HG02885 (cell line): ENCODE results near the gene MYLK2.

Experiments used
- ATAC-seq: cut with Tn5 transposase; IDR thresholded peaks from one replicate; pipeline ENCODE4 v1.9.1; 2021; ENCODE audit warnings: mild to moderate bottlenecking; ENCODE audit not compliant: unreplicated experiment, poor library complexity

Gene MYLK2

DNA sequence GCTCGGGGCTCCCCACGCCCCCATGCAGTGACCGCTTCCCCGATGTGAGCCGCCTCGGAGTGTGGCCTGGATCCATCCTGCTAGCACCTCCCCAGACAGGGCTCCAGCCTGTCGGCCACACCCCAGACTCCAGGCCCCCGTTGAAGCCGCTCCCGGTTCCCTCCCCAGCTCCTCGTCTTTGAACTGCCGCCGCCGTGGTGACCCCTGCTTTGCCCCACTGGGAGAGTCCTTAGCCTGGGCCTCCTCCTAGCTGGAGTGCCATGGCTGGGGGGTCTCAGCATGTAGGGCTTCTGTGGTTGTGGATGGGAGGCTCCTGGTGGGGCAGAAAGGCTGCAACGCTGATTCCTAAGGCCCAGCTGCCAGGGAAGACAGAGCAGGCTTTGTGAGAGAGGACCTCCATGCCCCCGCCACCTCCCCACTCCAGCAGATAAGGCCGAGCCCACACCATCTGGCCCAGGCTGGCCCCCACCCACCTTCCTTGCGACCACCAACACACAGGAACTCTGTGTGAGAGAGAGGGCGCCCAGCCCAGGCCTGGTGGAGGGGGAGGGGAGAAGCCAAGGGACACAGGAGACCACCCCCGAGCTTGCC is 14.9 kb downstream of the MYLK2 start:
- no peak for ATAC-seq

GRCh38 chr20:31835554-31835953 is 16.4 kb downstream of the MYLK2 start:
- ATAC-seq, result no peak

DNA sequence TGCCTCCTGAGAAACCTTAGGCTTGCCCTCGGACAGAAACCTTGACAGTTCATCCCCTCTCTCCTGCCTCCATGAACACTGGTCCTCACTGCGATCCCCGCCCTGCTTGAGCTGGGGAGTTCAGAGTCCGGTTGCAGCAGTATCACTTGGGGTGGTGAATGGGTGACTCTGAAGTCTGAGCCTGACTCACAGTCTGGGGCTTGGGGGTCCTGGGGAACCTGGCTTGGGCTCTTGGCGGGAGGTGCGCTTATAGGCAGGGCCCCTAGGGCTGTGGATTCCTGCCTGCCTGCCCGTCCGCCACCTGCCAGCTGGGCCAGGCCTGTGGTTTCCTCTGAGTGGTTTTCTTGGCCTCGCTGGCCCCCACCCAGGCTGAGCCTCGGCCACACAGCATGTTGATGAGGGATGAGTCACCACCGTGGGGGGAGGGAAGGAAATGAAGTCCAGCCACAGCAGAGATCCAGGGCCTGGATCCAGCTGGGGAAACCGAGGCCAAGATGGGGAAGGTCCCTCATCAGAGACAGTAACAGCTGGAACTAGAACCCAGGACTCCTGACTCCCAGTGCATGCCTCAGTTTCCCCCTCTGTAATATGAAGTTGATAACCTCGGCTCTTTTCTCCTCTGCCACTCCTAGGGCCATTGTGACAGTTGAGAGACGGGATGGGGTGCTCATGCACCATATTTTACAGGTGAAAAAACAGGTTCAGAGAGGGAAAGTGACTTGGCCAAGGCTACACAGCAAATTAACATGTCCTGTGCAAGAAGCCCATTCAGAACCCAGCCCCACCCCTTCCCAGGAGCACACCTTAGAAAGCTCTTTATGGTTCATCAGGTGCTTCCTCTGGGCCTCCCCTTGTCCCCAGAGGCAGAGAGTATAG is 17.1 kb downstream of the MYLK2 start:
- peak; percentile 66 for ATAC-seq

DNA sequence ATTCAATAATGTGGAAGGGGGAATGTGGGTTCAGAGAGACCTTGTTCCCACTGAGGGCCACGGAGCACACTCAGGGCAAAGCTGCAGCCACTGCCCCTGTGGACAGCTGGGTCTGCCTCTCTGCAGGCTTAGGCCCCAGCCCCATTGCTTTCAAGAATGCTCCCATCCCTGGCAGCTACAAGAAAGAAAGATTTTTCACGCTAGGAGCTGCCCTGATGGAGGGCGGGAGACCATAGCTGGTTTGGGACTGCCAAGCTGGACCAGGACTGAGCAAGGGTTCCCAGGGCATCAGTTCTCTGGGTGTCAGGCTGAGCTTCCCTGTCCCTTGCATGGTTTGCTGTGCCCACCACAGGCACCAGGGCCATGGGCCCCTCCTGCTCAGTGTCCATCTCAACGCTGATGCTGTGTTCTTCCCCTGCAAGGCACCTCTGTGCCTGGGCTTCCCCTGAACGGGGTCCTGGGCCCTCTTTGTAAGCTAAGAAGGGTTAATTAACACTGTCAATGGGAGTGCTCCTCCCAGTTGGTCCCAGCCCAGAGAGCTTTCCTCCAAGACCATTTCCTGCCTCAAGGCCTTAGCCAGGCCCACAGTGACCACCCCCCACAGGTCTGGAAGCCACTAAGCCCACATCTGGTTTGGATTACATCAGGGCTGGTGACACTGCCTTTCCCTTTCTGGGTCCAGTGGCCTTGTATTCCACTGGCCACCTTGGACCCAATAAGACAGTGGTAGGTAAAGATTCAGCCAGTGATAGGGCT is 17.9 kb downstream of the MYLK2 start:
- no peak for ATAC-seq

DNA sequence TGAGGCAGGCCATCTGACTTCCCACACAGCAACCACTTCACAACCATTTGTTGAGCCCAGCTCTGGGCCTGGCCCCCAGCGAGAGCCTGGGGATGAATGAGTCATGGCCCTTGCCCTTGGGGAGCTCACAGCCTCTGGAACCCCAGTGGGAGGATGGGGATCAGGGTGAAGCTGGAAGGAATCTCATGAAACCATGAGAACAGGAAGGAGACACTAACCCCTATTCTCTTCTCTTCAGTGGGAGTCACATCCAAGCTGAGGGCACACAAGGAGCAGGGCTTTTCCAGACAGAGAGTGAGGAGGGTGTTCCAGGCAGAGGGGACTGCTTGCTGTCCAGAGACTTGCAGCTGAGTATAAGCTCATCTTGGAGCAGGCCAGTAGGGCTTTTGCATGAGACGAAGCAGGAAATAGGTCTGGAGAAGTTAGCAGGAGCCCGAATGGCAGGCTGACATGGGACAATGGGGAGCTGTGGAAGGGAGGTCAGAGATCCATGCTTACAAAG is 18.8 kb downstream of the MYLK2 start:
- ATAC-seq, result no peak

DNA sequence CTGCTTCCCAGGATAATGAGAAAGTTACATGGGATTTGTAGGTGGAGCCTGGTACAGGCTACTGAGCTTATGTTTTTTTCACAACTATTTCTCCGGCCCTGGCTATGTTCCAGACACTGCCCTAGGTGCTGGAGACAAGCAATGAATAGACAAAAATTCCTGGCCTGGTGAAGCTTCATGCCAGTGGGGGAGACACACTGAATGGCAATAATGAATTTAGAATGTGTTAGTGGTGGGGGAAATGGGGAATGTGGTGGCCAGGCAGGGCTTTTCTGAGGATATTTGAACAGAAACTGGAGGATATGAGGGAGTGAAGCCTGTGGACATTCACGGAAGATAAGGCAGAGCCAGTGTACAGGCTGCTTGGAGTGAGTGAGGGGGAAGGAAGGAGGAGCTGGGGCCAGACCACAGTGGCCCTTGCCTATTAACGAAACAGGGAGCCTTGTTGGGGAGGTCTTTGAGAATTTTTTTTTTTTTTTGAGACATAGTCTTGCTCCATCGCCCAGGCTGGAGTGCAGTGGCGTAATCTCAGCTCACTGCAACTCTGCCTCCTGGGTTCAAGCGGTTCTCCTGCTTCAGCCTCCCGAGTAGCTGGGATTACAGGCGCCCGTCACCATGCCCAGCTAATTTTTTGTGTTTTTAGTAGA is 19.6 kb downstream of the MYLK2 start:
- ATAC-seq, result no peak

DNA sequence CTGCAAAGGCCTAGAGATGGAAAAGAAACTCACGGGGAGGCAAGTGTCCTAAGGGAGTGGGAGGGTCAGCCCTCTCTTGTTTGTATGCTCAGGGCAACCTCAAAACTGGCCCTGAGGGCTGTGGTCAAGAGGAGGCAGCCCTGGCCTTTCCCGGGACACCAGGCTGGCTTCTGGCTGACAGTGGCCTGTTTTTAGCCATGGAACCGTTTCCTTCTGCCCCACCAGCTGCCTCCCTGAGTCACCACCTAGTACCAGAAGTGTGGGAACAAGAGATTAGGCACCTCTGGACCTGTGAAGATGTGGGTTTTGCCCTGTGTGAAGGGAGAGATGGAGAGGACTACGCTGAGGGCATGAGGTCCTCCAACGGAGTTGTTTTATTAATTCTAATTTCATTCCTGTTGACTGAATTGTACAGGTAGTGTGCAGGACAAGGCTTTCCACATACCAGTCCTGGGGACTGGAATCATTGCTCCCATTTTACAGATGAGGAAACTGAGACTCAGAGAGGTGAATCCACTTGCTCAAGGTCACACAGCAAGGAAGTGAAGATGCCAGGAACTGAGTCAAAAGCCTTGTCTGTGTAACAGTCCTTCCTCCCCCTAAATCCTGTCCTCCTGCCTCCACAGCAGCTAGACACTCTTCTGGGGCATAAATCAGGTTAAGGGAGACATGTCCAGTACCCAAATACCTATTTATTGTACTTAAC is 20.8 kb downstream of the MYLK2 start:
- no peak for ATAC-seq

GRCh38 chr20:31840906-31841816 is 22.0 kb downstream of the MYLK2 start:
- ATAC-seq, result no peak

GRCh38 chr20:31841928-31842327 is 22.8 kb downstream of the MYLK2 start:
- ATAC-seq, result no peak

- no peak for ATAC-seq
Observed at GRCh38 chr20:31842471-31843157, 23.5 kb downstream of the MYLK2 start.

GRCh38 chr20:31843288-31843687 is 24.1 kb downstream of the MYLK2 start:
- no peak for ATAC-seq

- no peak for ATAC-seq
Observed at GRCh38 chr20:31843881-31844280, 24.7 kb downstream of the MYLK2 start.

DNA sequence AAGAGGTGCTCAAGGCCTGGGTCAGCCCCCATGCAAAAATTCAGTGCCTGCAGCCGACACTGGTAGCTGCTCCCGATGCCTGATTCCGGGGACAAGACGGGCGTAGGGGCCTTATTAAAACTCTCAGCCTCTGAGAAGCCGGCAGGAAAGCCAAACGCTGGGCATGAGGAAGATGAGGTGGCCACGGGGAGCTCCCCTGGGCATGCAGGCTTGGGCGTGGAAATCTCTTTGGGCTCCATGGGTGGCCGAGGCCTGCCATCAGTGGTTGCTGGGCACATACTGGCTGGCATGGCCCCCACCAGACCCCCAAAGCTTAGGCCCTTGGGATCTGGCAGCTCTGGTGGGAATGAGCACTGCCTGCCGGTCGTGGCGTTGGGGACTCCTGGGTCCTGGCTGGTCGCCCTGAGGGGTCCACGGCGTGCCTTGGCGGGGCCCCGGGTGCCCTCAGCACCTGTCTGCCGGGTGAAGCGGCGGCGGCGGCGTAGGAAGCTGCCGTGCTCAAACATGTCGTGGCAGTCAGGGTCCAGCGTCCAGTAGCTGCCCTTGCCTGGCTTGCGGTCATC is 25.7 kb downstream of the MYLK2 start:
- ATAC-seq, result no peak

DNA sequence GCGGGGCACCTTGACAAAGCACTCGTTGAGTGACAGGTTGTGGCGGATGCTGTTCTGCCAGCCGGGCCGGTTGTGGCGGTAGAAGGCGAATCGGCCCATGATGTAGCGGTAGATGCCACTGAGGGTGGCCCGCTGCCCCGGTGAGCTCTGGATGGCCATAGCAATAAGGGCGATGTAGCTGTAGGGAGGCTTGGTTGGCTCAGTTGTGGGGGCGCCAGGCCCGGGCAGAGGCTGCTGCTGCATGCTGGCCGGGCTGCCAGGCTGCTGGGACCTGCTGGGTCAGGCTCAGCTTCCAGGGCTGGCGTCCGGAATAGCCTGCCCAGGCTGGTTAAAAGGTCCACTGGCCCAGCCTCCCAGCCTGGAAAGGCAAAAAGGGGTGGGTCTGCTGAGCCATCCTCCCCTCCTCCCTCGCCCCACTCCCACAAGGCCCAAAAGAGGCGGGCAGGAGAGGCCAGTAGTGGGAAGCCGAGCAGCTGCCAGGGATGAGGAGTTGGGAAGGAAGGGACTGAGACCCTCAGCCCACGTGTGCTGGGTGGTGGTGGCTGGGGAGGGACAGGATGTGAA is 26.2 kb downstream of the MYLK2 start, which contains the start of gene FOXS1:
TSS of gene FOXS1 (minus strand) at position 305 of the 564 bp plus-strand sequence. CDS start at position 243, 62 bp downstream.
- ATAC-seq, result no peak

DNA sequence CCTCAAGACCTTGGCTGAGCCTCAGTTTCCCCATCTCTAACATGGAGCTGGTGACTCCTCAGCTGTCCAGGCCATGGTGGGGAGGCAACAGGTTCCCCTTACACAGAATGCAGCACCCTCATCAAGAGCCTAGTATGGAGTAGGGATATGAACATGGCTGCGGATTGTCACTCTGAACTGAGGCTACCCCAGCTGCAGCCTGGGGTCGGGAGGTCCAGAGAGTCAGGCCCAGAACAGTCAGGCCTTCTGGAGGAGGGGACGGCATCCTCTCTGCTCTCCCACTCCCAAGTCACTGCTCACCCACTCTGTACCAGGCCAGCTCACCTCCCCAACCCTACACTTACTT is 27.6 kb downstream of the MYLK2 start:
- ATAC-seq, result no peak

GRCh38 chr20:31848088-31848999 is 29.2 kb downstream of the MYLK2 start:
- no peak for ATAC-seq
